Measurements from ENCODE around the gene SH3TC1.
A peak's percentile ranks its signal among the peaks of the same experiment; 100 is the strongest.

Gene SH3TC1

DNA sequence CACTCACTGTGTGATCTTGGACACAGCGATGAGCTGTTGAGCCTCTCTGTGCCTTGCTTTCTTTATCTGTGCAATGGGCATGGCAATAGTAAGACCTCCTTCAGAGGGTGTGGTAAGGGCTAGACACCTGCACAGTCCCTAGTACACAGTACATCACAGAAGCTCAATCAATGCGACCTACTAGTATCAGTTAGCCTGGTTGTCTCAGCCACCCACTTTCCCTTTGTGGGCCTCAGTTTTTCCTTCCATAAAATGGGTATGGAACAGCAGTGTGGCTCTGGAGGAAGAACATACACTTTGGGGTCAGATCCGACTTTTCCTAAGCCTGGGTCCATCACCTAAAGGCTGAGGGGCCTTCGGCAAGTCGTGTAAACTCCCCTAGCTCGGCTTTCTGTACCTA, 67.0 kb downstream of the SH3TC1 start:
- Histone ChIP-seq H3K4me3 (ENCODE audit: low read length) (no peak overlapping the region), H3K9me2 (replicated peaks; ENCODE audit: control insufficient read depth, low read length) (no peaks in the 10 kb centered on the region), H3K9me3 (ENCODE audit: control insufficient read depth, insufficient read depth, low read length) (no peaks in the 10 kb centered on the region), H3K4me1 (ENCODE audit: control insufficient read depth, low read length) (no peaks in the 10 kb centered on the region), H3K36me3 (ENCODE audit: control insufficient read depth, low read length) (no peaks in the 10 kb centered on the region), H3K79me2 (ENCODE audit: control insufficient read depth, low read length) (no peaks in the 10 kb centered on the region), H3K27ac (ENCODE audit: low read depth, low read length) (no peak overlapping the region), H3K4me2 (ENCODE audit: low read length) (no peak overlapping the region), H3F3A (ENCODE audit: control insufficient read depth, insufficient read depth) (no peaks in the 10 kb centered on the region), H3K27me3 (ENCODE audit: control insufficient read depth, low read length) (no peaks in the 10 kb centered on the region), H4K20me1 (ENCODE audit: control insufficient read depth, insufficient read depth, low read depth, low read length) (no peaks in the 10 kb centered on the region)
- TF ChIP-seq, protein P1, sequence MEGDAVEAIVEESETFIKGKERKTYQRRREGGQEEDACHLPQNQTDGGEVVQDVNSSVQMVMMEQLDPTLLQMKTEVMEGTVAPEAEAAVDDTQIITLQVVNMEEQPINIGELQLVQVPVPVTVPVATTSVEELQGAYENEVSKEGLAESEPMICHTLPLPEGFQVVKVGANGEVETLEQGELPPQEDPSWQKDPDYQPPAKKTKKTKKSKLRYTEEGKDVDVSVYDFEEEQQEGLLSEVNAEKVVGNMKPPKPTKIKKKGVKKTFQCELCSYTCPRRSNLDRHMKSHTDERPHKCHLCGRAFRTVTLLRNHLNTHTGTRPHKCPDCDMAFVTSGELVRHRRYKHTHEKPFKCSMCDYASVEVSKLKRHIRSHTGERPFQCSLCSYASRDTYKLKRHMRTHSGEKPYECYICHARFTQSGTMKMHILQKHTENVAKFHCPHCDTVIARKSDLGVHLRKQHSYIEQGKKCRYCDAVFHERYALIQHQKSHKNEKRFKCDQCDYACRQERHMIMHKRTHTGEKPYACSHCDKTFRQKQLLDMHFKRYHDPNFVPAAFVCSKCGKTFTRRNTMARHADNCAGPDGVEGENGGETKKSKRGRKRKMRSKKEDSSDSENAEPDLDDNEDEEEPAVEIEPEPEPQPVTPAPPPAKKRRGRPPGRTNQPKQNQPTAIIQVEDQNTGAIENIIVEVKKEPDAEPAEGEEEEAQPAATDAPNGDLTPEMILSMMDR (IDR thresholded peaks at IDR 0.05; ENCODE audit: low read depth, low read length, poor library complexity, severe bottlenecking), result no peak
- no peak for TF ChIP-seq EZH2phosphoT487 (IDR thresholded peaks at IDR 0.05; ENCODE audit: borderline replicate concordance, low read length)

DNA sequence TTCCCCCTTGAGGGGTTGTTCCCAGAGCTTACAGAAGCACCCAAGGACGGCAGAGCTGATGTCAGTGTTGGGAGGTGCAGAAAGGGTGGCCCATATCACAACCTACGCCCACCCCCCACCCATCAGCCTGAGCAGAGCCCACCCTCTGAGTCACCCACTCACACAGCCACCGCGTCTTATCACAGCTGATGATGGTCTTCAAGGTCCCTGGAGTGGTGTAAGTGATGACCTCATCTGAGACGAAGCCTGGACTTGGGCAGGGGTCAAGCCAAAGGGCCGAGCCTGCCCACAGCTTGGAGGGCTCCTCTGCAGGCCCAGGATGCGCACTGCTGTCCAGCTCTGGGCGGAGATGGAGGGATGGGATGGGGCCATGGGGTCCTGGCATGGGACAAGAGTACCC, 67.4 kb downstream of the SH3TC1 start:
- H3K4me2 ChIP-seq (ENCODE audit: low read length), result no peak overlapping the region
- H3K9me2 ChIP-seq (replicated peaks; ENCODE audit: control insufficient read depth, low read length), result no peaks in the 10 kb centered on the region
- H3F3A ChIP-seq (ENCODE audit: control insufficient read depth, insufficient read depth), result no peaks in the 10 kb centered on the region
- no peaks in the 10 kb centered on the region for H3K9me3 ChIP-seq (ENCODE audit: control insufficient read depth, insufficient read depth, low read length)
- H3K4me1 ChIP-seq (ENCODE audit: control insufficient read depth, low read length), result no peaks in the 10 kb centered on the region
- no peaks in the 10 kb centered on the region for H4K20me1 ChIP-seq (ENCODE audit: control insufficient read depth, insufficient read depth, low read depth, low read length)
- no peaks in the 10 kb centered on the region for H3K27me3 ChIP-seq (ENCODE audit: control insufficient read depth, low read length)
- no peaks in the 10 kb centered on the region for H3K79me2 ChIP-seq (ENCODE audit: control insufficient read depth, low read length)
- no peak overlapping the region for H3K4me3 ChIP-seq (ENCODE audit: low read length)
- no peaks in the 10 kb centered on the region for H3K36me3 ChIP-seq (ENCODE audit: control insufficient read depth, low read length)
- no peak for TF ChIP-seq EZH2phosphoT487 (IDR thresholded peaks at IDR 0.05; ENCODE audit: borderline replicate concordance, low read length)
- TF ChIP-seq, protein P1 (IDR thresholded peaks at IDR 0.05; ENCODE audit: low read depth, low read length, poor library complexity, severe bottlenecking), result no peak
- H3K27ac ChIP-seq (ENCODE audit: low read depth, low read length), result no peak overlapping the region

DNA sequence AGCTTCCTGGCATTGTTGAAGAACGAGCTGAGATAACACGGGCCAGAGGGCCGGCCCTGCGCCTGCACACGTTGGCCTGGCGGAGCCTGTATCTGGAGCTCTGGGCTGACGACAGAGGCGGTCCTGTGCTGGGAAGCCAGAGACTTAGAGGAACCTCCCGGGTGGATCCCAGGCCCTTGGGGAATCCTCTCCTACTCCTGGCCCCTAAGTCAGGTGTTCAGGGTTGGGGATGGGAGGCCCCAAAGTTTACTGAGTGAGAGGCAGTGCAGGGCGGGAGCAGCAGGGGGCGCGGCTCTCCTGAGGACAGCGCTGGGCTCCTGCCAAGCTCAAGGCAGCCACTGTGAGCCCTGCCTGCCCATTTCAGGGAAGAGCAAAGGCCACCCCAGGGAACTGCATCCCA, 68.0 kb downstream of the SH3TC1 start:
- no peak overlapping the region for H3K4me3 ChIP-seq (ENCODE audit: low read length)
- H3K27me3 ChIP-seq (ENCODE audit: control insufficient read depth, low read length), result no peaks in the 10 kb centered on the region
- no peaks in the 10 kb centered on the region for H3K36me3 ChIP-seq (ENCODE audit: control insufficient read depth, low read length)
- H3K4me2 ChIP-seq (ENCODE audit: low read length), result no peak overlapping the region
- H4K20me1 ChIP-seq (ENCODE audit: control insufficient read depth, insufficient read depth, low read depth, low read length), result no peaks in the 10 kb centered on the region
- TF ChIP-seq, protein P1 (IDR thresholded peaks at IDR 0.05; ENCODE audit: low read depth, low read length, poor library complexity, severe bottlenecking), result peak; percentile 87
- TF ChIP-seq EZH2phosphoT487 (IDR thresholded peaks at IDR 0.05; ENCODE audit: borderline replicate concordance, low read length), result no peak
- no peaks in the 10 kb centered on the region for H3K4me1 ChIP-seq (ENCODE audit: control insufficient read depth, low read length)
- H3F3A ChIP-seq (ENCODE audit: control insufficient read depth, insufficient read depth), result no peaks in the 10 kb centered on the region
- no peaks in the 10 kb centered on the region for H3K9me3 ChIP-seq (ENCODE audit: control insufficient read depth, insufficient read depth, low read length)
- H3K27ac ChIP-seq (ENCODE audit: low read depth, low read length), result no peak overlapping the region
- no peaks in the 10 kb centered on the region for H3K9me2 ChIP-seq (replicated peaks; ENCODE audit: control insufficient read depth, low read length)
- no peaks in the 10 kb centered on the region for H3K79me2 ChIP-seq (ENCODE audit: control insufficient read depth, low read length)

DNA sequence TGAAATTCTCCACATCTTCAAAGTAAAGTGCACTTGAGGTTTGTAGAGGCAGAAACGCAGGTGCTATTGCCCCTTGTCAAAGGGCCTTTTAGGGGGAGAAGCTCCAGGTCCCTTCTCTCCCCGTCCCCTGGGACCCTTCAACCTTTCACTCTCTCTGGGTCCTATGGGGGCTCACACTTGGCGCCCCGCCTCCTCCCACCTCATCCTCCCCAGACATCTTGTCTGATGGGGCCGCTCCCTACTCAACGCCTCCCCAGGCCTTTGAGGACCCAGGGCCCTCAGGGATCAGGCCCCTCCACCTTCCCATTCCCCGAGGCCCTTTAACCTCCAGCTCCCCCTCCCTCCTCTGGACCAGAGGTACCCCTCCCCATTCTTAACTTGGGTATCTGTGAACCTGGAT, 69.1 kb downstream of the SH3TC1 start:
- Histone ChIP-seq H3K4me3 (ENCODE audit: low read length) (no peak overlapping the region), H3K9me2 (replicated peaks; ENCODE audit: control insufficient read depth, low read length) (no peaks in the 10 kb centered on the region), H3K79me2 (ENCODE audit: control insufficient read depth, low read length) (no peaks in the 10 kb centered on the region), H3F3A (ENCODE audit: control insufficient read depth, insufficient read depth) (no peaks in the 10 kb centered on the region), H4K20me1 (ENCODE audit: control insufficient read depth, insufficient read depth, low read depth, low read length) (no peaks in the 10 kb centered on the region), H3K27ac (ENCODE audit: low read depth, low read length) (no peak overlapping the region), H3K4me2 (ENCODE audit: low read length) (no peak overlapping the region), H3K4me1 (ENCODE audit: control insufficient read depth, low read length) (no peaks in the 10 kb centered on the region), H3K9me3 (ENCODE audit: control insufficient read depth, insufficient read depth, low read length) (no peaks in the 10 kb centered on the region), H3K27me3 (ENCODE audit: control insufficient read depth, low read length) (no peaks in the 10 kb centered on the region), H3K36me3 (ENCODE audit: control insufficient read depth, low read length) (no peaks in the 10 kb centered on the region)
- no peak for TF ChIP-seq EZH2phosphoT487 (IDR thresholded peaks at IDR 0.05; ENCODE audit: borderline replicate concordance, low read length)
- TF ChIP-seq, protein P1 (IDR thresholded peaks at IDR 0.05; ENCODE audit: low read depth, low read length, poor library complexity, severe bottlenecking), result no peak
